ENCODE results near the gene IKZF4. TPM values are rescaled to one million over a fixed set of nuclear protein-coding genes. Genes with fewer than 3 reads are reported as not detected.
"Not testable (repeated sequence)": the region's sequence is repeated elsewhere in the genome, so short reads cannot be mapped to it uniquely, and the experiment has no call there.

Gene IKZF4
- total and polyA plus RNA-seq, 2 donors (not counting 1 experiment from before 2014, with no cell fraction given), result 2.3 to 7.6 TPM

DNA sequence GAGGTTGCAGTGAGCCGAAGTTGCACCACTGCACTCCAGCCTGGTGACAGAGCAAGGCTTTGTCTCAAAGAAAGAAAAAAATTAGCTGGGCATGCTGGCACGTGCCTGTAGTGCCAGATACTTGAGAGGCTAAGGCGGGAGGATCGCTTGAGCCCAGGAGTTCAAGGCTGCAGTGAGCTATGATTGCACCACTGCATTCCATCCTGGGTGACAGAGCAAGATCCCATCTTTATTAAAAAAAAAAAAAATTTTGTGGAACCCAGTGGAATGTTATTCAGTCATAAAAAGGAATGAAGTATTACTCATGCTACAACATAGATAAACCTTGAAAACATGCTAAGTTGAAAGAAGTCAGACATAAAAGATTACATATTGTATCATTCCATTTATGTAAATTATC is 50.8 kb downstream of the IKZF4 start:
- ChIA-PET POLR2A (no interaction called here), CTCF (no interaction called here)
- H2AFZ ChIP-seq (ENCODE audit: insufficient read depth, low read depth, low read length, poor library complexity, severe bottlenecking), result no peak overlapping the region
- H3K27ac ChIP-seq (ENCODE audit: low read length in 2 of 2), result no peak overlapping the region
- H4K20me1 ChIP-seq (ENCODE audit: control insufficient read depth, insufficient read depth, low read length, poor library complexity, severe bottlenecking), result no peaks in the 10 kb centered on the region
- no peak for ATAC-seq (ENCODE audit: low read depth)
- 94% methylated on average over 3 of the region's 4 CpGs for WGBS (ENCODE audit: insufficient coverage)
- no peak for TF ChIP-seq EZH2 (IDR thresholded peaks at IDR 0.05; ENCODE audit: borderline replicate concordance, insufficient read depth, low read depth, low read length, poor library complexity, severe bottlenecking)
- TF ChIP-seq, protein P1, sequence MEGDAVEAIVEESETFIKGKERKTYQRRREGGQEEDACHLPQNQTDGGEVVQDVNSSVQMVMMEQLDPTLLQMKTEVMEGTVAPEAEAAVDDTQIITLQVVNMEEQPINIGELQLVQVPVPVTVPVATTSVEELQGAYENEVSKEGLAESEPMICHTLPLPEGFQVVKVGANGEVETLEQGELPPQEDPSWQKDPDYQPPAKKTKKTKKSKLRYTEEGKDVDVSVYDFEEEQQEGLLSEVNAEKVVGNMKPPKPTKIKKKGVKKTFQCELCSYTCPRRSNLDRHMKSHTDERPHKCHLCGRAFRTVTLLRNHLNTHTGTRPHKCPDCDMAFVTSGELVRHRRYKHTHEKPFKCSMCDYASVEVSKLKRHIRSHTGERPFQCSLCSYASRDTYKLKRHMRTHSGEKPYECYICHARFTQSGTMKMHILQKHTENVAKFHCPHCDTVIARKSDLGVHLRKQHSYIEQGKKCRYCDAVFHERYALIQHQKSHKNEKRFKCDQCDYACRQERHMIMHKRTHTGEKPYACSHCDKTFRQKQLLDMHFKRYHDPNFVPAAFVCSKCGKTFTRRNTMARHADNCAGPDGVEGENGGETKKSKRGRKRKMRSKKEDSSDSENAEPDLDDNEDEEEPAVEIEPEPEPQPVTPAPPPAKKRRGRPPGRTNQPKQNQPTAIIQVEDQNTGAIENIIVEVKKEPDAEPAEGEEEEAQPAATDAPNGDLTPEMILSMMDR (IDR thresholded peaks at IDR 0.05), result no peak
- H3K4me2 ChIP-seq (replicated peaks; ENCODE audit: low read depth, low read length, poor library complexity, severe bottlenecking), result no peak overlapping the region
- Mint-ChIP-seq H3K9me3 (ENCODE audit: insufficient read depth) (no peaks in the 10 kb centered on the region), H3K27me3 (peaks cover 3% of the 10 kb centered on the region), H3K4me1 (no peaks in the 10 kb centered on the region), H3K4me3 (no peak overlapping the region), H3K27ac (no peak overlapping the region)
- no peak overlapping the region for H3K4me3 ChIP-seq (ENCODE audit: control extremely low read depth in 1 of 5, extremely low read depth in 1 of 5, insufficient read depth in 1 of 5, low read depth in 2 of 5, low read length in 4 of 5)
- H3K36me3 ChIP-seq (replicated peaks in 1 of 2; ENCODE audit: control extremely low read depth in 1 of 2, control insufficient read depth in 1 of 2, extremely low read depth in 1 of 2, insufficient read depth in 2 of 2, low read length in 1 of 2), result no peaks in the 10 kb centered on the region
- H3K4me1 ChIP-seq (ENCODE audit: control insufficient read depth in 2 of 2, insufficient read depth in 2 of 2, low read length in 2 of 2), result no peaks in the 10 kb centered on the region
- no peaks in the 10 kb centered on the region for H3K27me3 ChIP-seq (replicated peaks in 1 of 4; ENCODE audit: control extremely low read depth in 1 of 4, control insufficient read depth in 3 of 4, insufficient read depth in 4 of 4, low read length in 3 of 4)
- no peak for DNase-seq
- intact Hi-C loops (cut with micrococcal nuclease), result no loop called here
- no peaks in the 10 kb centered on the region for H3K9me3 ChIP-seq (ENCODE audit: control extremely low read depth in 1 of 3, control insufficient read depth in 2 of 3, insufficient read depth in 1 of 3, low read length in 2 of 3)
- no peak overlapping the region for H3K9ac ChIP-seq (ENCODE audit: low read length)
- H3K79me2 ChIP-seq (ENCODE audit: control insufficient read depth, insufficient read depth, low read length), result no peaks in the 10 kb centered on the region

DNA sequence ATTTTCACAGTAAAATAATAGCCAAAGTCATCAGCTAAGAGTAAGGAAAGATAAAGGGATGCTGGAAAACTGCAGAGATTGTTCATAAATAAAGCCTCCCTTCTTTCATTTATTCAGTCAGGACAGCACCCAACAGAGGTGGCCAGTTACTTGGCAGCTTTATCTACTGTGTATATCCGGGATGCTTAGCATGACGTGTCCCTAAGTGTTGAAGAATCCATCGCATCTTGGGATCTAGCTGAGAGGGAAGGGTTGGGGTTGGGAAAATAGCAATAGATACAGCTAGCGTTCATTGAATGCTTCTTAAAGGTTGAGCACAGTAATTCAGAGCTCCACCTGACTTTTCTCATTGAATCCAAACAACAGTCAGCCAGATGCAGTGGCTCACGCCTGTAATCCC is 53.6 kb downstream of the IKZF4 start:
- Histone ChIP-seq H3K4me3 (ENCODE audit: control extremely low read depth in 1 of 5, extremely low read depth in 1 of 5, insufficient read depth in 1 of 5, low read depth in 2 of 5, low read length in 4 of 5) (no peak overlapping the region), H3K27me3 (replicated peaks in 1 of 4; ENCODE audit: control extremely low read depth in 1 of 4, control insufficient read depth in 3 of 4, insufficient read depth in 4 of 4, low read length in 3 of 4) (peaks cover 0 to 8% (median 3%) of the 10 kb centered on the region in 4 experiments), H3K36me3 (replicated peaks in 1 of 2; ENCODE audit: control extremely low read depth in 1 of 2, control insufficient read depth in 1 of 2, extremely low read depth in 1 of 2, insufficient read depth in 2 of 2, low read length in 1 of 2) (no peaks in the 10 kb centered on the region), H3K9ac (ENCODE audit: low read length) (no peak overlapping the region), H3K4me2 (replicated peaks; ENCODE audit: low read depth, low read length, poor library complexity, severe bottlenecking) (no peak overlapping the region), H3K27ac (ENCODE audit: low read length in 2 of 2) (no peak overlapping the region), H3K4me1 (ENCODE audit: control insufficient read depth in 2 of 2, insufficient read depth in 2 of 2, low read length in 2 of 2) (peaks cover 6 to 7% of the 10 kb centered on the region in 2 donors), H2AFZ (ENCODE audit: insufficient read depth, low read depth, low read length, poor library complexity, severe bottlenecking) (no peak overlapping the region), H3K79me2 (ENCODE audit: control insufficient read depth, insufficient read depth, low read length) (no peaks in the 10 kb centered on the region), H3K9me3 (ENCODE audit: control extremely low read depth in 1 of 3, control insufficient read depth in 2 of 3, insufficient read depth in 1 of 3, low read length in 2 of 3) (no peaks in the 10 kb centered on the region), H4K20me1 (ENCODE audit: control insufficient read depth, insufficient read depth, low read length, poor library complexity, severe bottlenecking) (no peaks in the 10 kb centered on the region)
- intact Hi-C loops (cut with micrococcal nuclease), result no loop called here
- WGBS (ENCODE audit: insufficient coverage), result 100% methylated on average over 1 of the region's 5 CpGs
- peaks cover 3% of the 10 kb centered on the region for H3K27me3 Mint-ChIP-seq
- H3K4me3 Mint-ChIP-seq, result no peak overlapping the region
- ATAC-seq (ENCODE audit: low read depth), result no peak
- no peaks in the 10 kb centered on the region for H3K9me3 Mint-ChIP-seq (ENCODE audit: insufficient read depth)
- CTCF ChIA-PET, result interaction anchor here (0.6 kb wide), 1 partner anchor 78 kb away, joined by 3 read pairs; no protein-coding TSS in a partner anchor
- POLR2A ChIA-PET, result interaction anchor here (0.6 kb wide), 1 partner anchor 73 kb away, joined by 5 read pairs; no protein-coding TSS in a partner anchor
- TF ChIP-seq EZH2 (IDR thresholded peaks at IDR 0.05; ENCODE audit: borderline replicate concordance, insufficient read depth, low read depth, low read length, poor library complexity, severe bottlenecking), result no peak
- TF ChIP-seq, protein P1 (IDR thresholded peaks at IDR 0.05), result no peak
- H3K27ac Mint-ChIP-seq, result no peak overlapping the region
- DNase-seq, result no peak
- peaks cover 5% of the 10 kb centered on the region for H3K4me1 Mint-ChIP-seq

DNA sequence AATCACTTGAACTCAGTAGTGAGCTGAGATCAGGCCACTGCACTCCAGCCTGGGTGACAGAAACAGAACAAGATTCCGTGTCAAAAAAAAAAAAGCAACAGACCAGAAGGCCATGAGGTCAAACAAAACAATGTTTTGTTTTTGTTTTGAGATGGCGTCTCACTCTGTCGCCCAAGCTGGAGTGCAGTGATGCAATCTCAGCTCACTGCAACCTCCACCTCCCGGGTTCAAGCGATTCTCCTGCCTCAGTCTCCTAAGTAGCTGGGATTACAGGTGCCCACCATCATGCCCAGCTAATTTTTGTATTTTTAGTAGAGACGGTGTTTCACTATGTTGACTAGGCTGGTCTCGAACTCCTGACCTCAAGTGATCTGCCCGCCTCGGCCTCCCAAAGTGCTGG is 57.1 kb downstream of the IKZF4 start:
- H3K4me2 ChIP-seq (replicated peaks; ENCODE audit: low read depth, low read length, poor library complexity, severe bottlenecking); CTCF ChIA-PET; H3K4me3 ChIP-seq (ENCODE audit: control extremely low read depth in 1 of 5, extremely low read depth in 1 of 5, insufficient read depth in 1 of 5, low read depth in 2 of 5, low read length in 4 of 5); H3K9ac ChIP-seq (ENCODE audit: low read length); H3K9me3 Mint-ChIP-seq (ENCODE audit: insufficient read depth); H3K4me3 Mint-ChIP-seq; H3K27ac ChIP-seq (ENCODE audit: low read length in 2 of 2); H3K27me3 Mint-ChIP-seq; intact Hi-C loops (cut with micrococcal nuclease); H2AFZ ChIP-seq (ENCODE audit: insufficient read depth, low read depth, low read length, poor library complexity, severe bottlenecking); H4K20me1 ChIP-seq (ENCODE audit: control insufficient read depth, insufficient read depth, low read length, poor library complexity, severe bottlenecking); ATAC-seq (ENCODE audit: low read depth); H3K79me2 ChIP-seq (ENCODE audit: control insufficient read depth, insufficient read depth, low read length); H3K27ac Mint-ChIP-seq; H3K36me3 ChIP-seq (replicated peaks in 1 of 2; ENCODE audit: control extremely low read depth in 1 of 2, control insufficient read depth in 1 of 2, extremely low read depth in 1 of 2, insufficient read depth in 2 of 2, low read length in 1 of 2); DNase-seq: not testable (repeated sequence)
- peaks cover 0 to 12% (median 0%) of the 10 kb centered on the region in 3 donors for H3K9me3 ChIP-seq (ENCODE audit: control extremely low read depth in 1 of 3, control insufficient read depth in 2 of 3, insufficient read depth in 1 of 3, low read length in 2 of 3)
- POLR2A ChIA-PET, result interaction anchor here (0.7 to 0.8 kb wide), 2 partner anchors 8 to 751 kb away, joined by 5 to 6 read pairs; no protein-coding TSS in a partner anchor
- H3K4me1 ChIP-seq (ENCODE audit: control insufficient read depth in 2 of 2, insufficient read depth in 2 of 2, low read length in 2 of 2), result peaks cover 18 to 22% of the 10 kb centered on the region in 2 donors
- WGBS (ENCODE audit: insufficient coverage), result 90% methylated on average over 2 of the region's 9 CpGs
- peaks cover 0 to 37% (median 15%) of the 10 kb centered on the region in 4 experiments for H3K27me3 ChIP-seq (replicated peaks in 1 of 4; ENCODE audit: control extremely low read depth in 1 of 4, control insufficient read depth in 3 of 4, insufficient read depth in 4 of 4, low read length in 3 of 4)
- peaks cover 12% of the 10 kb centered on the region for H3K4me1 Mint-ChIP-seq
